KMS-11 (cell line): ENCODE measurements around the gene CRB1.

Experiments used
- H2AFZ ChIP-seq: fragments of 200-600 bp; sonication (generic); 2 replicates; pipeline ENCODE4 v1.6.1; 2016; ENCODE audit warnings: antibody characterized with exemption, mixed run types, low read depth
- H3K27ac ChIP-seq: fragments of 200-600 bp; sonication (generic); 2 replicates; pipeline ENCODE4 v1.6.1; 2016; ENCODE audit warnings: mild to moderate bottlenecking, mixed run types
- H3K27me3 ChIP-seq: fragments of 200-600 bp; sonication (generic); 2 replicates; pipeline ENCODE4 v1.6.1; 2017; ENCODE audit warnings: mild to moderate bottlenecking, low read depth, mixed run types, moderate library complexity; ENCODE audit not compliant: insufficient read depth
- H3K36me3 ChIP-seq: fragments of 200-600 bp; sonication (generic); 2 replicates; pipeline ENCODE4 v1.6.1; 2017; ENCODE audit warnings: mild to moderate bottlenecking, mixed run types; ENCODE audit not compliant: insufficient read depth
- H3K4me1 ChIP-seq: fragments of 200-600 bp; sonication (generic); 2 replicates; pipeline ENCODE4 v1.6.1; 2016; ENCODE audit warnings: mild to moderate bottlenecking, low read depth, mixed run types; ENCODE audit not compliant: poor library complexity, severe bottlenecking
- H3K4me2 ChIP-seq: fragments of 200-600 bp; sonication (generic); 2 replicates; pipeline ENCODE4 v1.7.0; 2016; ENCODE audit warnings: mild to moderate bottlenecking, mixed run types
- H3K4me3 ChIP-seq: fragments of 200-600 bp; sonication (generic); IDR thresholded peaks from 2 replicates; pipeline ENCODE4 v1.6.1; 2017; ENCODE audit warnings: low read depth, low read length, mixed read lengths; ENCODE audit not compliant: insufficient read depth
- H3K79me2 ChIP-seq: fragments of 200-600 bp; sonication (generic); 2 replicates; pipeline ENCODE4 v1.6.1; 2016; ENCODE audit warnings: low read depth, mixed run types; ENCODE audit not compliant: insufficient read depth
- H3K9ac ChIP-seq: fragments of 200-600 bp; sonication (generic); 2 replicates; pipeline ENCODE4 v1.6.1; 2016; ENCODE audit warnings: mild to moderate bottlenecking, mixed run types
- H4K20me1 ChIP-seq: fragments of 200-600 bp; sonication (generic); 2 replicates; pipeline ENCODE4 v1.6.1; 2016; ENCODE audit warnings: mild to moderate bottlenecking, mixed run types; ENCODE audit not compliant: insufficient read depth
- TF ChIP-seq, protein P1 (sequence below): fragments of 200-600 bp; sonication (generic); conservative IDR thresholded peaks from 2 replicates; pipeline ENCODE4 v1.6.1; 2017; ENCODE audit warnings: low read depth, mild to moderate bottlenecking, antibody characterized with exemption, low read length, moderate library complexity, mixed read lengths

Gene CRB1

DNA sequence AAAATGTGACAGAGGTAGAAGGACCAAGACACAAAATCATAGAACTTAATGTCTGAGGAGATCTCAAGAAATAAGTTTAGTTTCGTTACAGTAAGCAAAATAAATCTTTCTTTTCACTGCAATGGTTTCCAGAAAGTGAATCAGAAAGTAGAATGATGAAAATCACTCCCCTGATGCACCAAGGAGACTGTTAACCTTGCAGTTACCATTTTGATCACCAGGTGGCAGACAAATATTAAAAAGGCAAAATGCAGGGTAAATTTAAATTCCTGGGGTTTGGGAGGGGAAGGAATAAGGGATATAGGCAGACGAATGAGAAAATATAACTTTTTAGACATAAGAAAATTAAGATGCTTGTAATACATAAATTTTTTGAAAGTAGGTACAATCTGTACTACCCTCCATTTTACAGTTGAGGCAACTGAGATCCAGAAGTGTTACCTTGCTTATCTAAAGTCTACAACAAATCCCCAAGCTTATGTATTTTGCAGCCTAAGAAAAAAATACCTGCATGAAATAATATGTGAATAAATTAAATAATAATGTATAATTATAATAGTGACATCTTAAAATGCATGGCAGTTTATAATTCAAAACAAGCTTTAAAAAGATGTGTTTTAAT lies 253.2 kb downstream of the CRB1 start:
- Histone ChIP-seq H2AFZ (no peak overlapping the region), H4K20me1 (no peaks in the 10 kb centered on the region), H3K36me3 (no peaks in the 10 kb centered on the region), H3K27ac (no peak overlapping the region), H3K4me1 (peaks cover 8% of the 10 kb centered on the region), H3K27me3 (no peaks in the 10 kb centered on the region), H3K79me2 (no peaks in the 10 kb centered on the region), H3K9ac (no peak overlapping the region), H3K4me3 (no peak overlapping the region), H3K4me2 (no peak overlapping the region)
- TF ChIP-seq, protein P1, sequence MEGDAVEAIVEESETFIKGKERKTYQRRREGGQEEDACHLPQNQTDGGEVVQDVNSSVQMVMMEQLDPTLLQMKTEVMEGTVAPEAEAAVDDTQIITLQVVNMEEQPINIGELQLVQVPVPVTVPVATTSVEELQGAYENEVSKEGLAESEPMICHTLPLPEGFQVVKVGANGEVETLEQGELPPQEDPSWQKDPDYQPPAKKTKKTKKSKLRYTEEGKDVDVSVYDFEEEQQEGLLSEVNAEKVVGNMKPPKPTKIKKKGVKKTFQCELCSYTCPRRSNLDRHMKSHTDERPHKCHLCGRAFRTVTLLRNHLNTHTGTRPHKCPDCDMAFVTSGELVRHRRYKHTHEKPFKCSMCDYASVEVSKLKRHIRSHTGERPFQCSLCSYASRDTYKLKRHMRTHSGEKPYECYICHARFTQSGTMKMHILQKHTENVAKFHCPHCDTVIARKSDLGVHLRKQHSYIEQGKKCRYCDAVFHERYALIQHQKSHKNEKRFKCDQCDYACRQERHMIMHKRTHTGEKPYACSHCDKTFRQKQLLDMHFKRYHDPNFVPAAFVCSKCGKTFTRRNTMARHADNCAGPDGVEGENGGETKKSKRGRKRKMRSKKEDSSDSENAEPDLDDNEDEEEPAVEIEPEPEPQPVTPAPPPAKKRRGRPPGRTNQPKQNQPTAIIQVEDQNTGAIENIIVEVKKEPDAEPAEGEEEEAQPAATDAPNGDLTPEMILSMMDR = peak; percentile 95

DNA sequence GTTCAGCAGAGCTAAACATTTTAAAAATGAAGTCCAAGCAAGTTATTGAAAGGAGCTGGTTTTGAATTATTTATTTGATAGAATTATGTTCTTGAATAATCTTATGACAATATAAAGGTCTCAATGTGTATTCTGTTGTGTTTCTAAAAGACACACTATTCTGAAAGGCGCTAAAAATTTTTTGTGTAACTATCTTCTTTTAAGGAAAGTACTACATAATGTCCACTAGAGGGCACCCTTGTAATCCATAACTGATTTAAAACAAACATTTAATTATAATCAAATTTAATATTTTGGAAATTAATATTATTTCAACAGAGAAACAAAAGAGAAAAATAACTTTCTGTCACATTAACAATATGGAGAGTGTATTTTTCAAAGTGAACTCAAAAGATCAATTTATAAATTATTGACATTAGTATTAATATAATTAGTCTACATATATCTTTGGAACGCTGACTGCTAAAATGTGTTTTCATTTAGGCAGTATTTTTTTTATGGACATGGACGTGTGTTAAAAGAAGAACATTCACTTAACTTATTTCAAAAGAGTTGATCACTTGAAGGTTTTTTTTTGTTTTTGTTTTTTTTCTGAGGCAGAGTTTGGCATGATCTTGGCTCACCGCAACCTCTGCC lies 258.8 kb downstream of the CRB1 start:
- Histone ChIP-seq H3K4me2 (no peak overlapping the region), H3K36me3 (no peaks in the 10 kb centered on the region), H3K4me3 (no peak overlapping the region), H4K20me1 (no peaks in the 10 kb centered on the region), H3K27me3 (no peaks in the 10 kb centered on the region), H2AFZ (no peak overlapping the region), H3K9ac (no peak overlapping the region), H3K27ac (no peak overlapping the region), H3K4me1 (no peaks in the 10 kb centered on the region), H3K79me2 (no peaks in the 10 kb centered on the region)
- TF ChIP-seq, protein P1 = peak; percentile 92
